BJ (cell line): ENCODE measurements around the gene SPATA2. TPM values are rescaled to one million over a fixed set of nuclear protein-coding genes. Genes with fewer than 3 reads are reported as not detected.

Source experiments
- CTCF ChIA-PET: fragments of 350-600 bp; formaldehyde crosslinking; extraction: SDS; loops from one replicate; lab custom pipeline; 2021; ENCODE audit warnings: antibody characterized with exemption, inconsistent platforms; lab: Yijun Ruan, JAX
- POLR2A ChIA-PET: fragments of 300-600 bp; sonication (Branson Sonifier 250); formaldehyde crosslinking; extraction: SDS; loops from one replicate; lab custom pipeline; 2021; ENCODE audit warnings: antibody characterized with exemption; lab: Charles Lee
- DNase-seq: peaks from one replicate; pipeline ENCODE4 v3.0.0-alpha.2; 2011; ENCODE audit warnings: low read depth
- H3K27me3 ChIP-seq: 2 replicates; pipeline ENCODE4 v1.6.0; 2011; ENCODE audit warnings: low read length; ENCODE audit not compliant: control insufficient read depth, insufficient read depth
- H3K36me3 ChIP-seq: 2 replicates; pipeline ENCODE4 v1.5.1; 2011; ENCODE audit warnings: low read length; ENCODE audit not compliant: control insufficient read depth, insufficient read depth
- H3K4me3 ChIP-seq: 2 replicates; pipeline ENCODE4 v1.5.1; 2011; ENCODE audit warnings: low read depth, mild to moderate bottlenecking, control low read depth, low read length
- polyA plus RNA-seq: library from polyadenylated mRNA; depleted of rRNA; stranded (reverse); fragments of >200 nt; gene quantifications from 2 replicates; pipeline ENCODE4 v1.2.3, GENCODE V29; 2011
- TF ChIP-seq, protein P1 (sequence below): IDR thresholded peaks from 2 replicates; pipeline ENCODE4 v1.5.1; 2011; ENCODE audit warnings: low read depth, mild to moderate bottlenecking, control low read depth, inconsistent platforms, low read length, moderate library complexity; ENCODE audit not compliant: insufficient read depth

The SPATA2 gene
- polyA plus RNA-seq, 1 experiment = 5.7 TPM

- ChIA-PET POLR2A (interaction anchor here (0.5 kb wide), 1 partner anchor 32 kb away, joined by 5 read pairs; no protein-coding TSS in a partner anchor), CTCF (no interaction called here)
Observed at GRCh38 chr20:49882171-49882970, 33.0 kb downstream of the SPATA2 start.

GRCh38 chr20:49880724-49881445 is 34.4 kb downstream of the SPATA2 start:
- Histone ChIP-seq H3K4me3 (no peak overlapping the region), H3K27me3 (no peaks in the 10 kb centered on the region), H3K36me3 (peaks cover 13% of the 10 kb centered on the region)
- CTCF ChIA-PET = interaction anchor here (0.6 kb wide), 1 partner anchor 166 kb away, joined by 4 read pairs; no protein-coding TSS in a partner anchor
- no peak for DNase-seq
- TF ChIP-seq, protein P1, sequence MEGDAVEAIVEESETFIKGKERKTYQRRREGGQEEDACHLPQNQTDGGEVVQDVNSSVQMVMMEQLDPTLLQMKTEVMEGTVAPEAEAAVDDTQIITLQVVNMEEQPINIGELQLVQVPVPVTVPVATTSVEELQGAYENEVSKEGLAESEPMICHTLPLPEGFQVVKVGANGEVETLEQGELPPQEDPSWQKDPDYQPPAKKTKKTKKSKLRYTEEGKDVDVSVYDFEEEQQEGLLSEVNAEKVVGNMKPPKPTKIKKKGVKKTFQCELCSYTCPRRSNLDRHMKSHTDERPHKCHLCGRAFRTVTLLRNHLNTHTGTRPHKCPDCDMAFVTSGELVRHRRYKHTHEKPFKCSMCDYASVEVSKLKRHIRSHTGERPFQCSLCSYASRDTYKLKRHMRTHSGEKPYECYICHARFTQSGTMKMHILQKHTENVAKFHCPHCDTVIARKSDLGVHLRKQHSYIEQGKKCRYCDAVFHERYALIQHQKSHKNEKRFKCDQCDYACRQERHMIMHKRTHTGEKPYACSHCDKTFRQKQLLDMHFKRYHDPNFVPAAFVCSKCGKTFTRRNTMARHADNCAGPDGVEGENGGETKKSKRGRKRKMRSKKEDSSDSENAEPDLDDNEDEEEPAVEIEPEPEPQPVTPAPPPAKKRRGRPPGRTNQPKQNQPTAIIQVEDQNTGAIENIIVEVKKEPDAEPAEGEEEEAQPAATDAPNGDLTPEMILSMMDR = no peak
- POLR2A ChIA-PET = no interaction called here

More at GRCh38 chr20:49882171-49882970, 33.0 kb downstream of the SPATA2 start:
- TF ChIP-seq, protein P1 = no peak
- H3K36me3 ChIP-seq = peaks cover 13% of the 10 kb centered on the region
- H3K27me3 ChIP-seq = no peaks in the 10 kb centered on the region
- DNase-seq = no peak
- no peak overlapping the region for H3K4me3 ChIP-seq

DNA sequence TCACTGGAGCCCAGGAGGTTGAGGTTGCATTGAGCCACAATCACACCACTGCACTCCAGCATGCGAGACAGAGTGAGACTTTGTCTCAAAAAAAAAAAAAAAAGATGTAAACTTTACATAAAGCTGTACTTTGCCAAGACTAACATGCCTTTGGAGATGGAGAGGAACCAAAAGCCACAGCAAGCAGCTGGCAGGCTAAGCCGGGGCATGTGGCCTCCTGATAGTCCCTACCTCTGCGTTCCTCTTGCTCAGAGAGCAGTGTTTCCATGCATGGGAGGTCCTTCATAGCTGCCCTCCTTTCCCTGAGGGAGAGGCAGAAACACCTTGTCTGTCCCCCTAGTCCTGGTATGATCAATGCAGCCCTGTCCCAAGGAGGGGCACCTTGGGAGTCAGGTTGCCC is 35.2 kb downstream of the SPATA2 start:
- Histone ChIP-seq H3K27me3 (no peaks in the 10 kb centered on the region), H3K4me3 (no peak overlapping the region), H3K36me3 (peaks cover 13% of the 10 kb centered on the region)
- POLR2A ChIA-PET = no interaction called here
- CTCF ChIA-PET = interaction anchor here (3.5 kb wide), 1 partner anchor 8 kb away, joined by 18 read pairs; no protein-coding TSS in a partner anchor
- TF ChIP-seq, protein P1 = no peak
- no peak for DNase-seq

- DNase-seq = no peak
- no peaks in the 10 kb centered on the region for H3K27me3 ChIP-seq
- CTCF ChIA-PET = interaction anchor here (0.6 to 3.5 kb wide), 3 partner anchors 10 to 268 kb away, joined by 3 to 18 read pairs (median 5); no protein-coding TSS in a partner anchor
- no peak overlapping the region for H3K4me3 ChIP-seq
- POLR2A ChIA-PET = no interaction called here
- peaks cover 14% of the 10 kb centered on the region for H3K36me3 ChIP-seq
- TF ChIP-seq, protein P1 = no peak
Observed at GRCh38 chr20:49878977-49879376, 36.4 kb downstream of the SPATA2 start.
